Gastrocnemius medialis (tissue), 4 donors: Measurements from ENCODE around the gene E2F4.

Experiments used
- CTCF ChIP-seq, 5 experiments: fragments of 450-650 bp in 3 of 5; fragments of 200-600 bp in 2 of 5; sonication (generic) in 2 of 5; IDR thresholded peaks in 4 of 5; conservative IDR thresholded peaks in 1 of 5; 1 replicate in 4 of 5; 2 replicates in 1 of 5; pipeline ENCODE4 v1.5.1; 2016 to 2019; ENCODE audit warnings: antibody characterized with exemption in 5 of 5, mild to moderate bottlenecking in 3 of 5, moderate library complexity in 3 of 5
- POLR2A ChIP-seq, 2 donors: fragments of 450-650 bp; IDR thresholded peaks; one replicate each; pipeline ENCODE4 v1.6.1; 2017; ENCODE audit warnings: antibody characterized with exemption in 2 of 2, mild to moderate bottlenecking in 2 of 2, moderate library complexity in 2 of 2

GRCh38 chr16:67174706-67175231 is 17.2 kb upstream of the E2F4 start:
- TF ChIP-seq CTCF (IDR thresholded peaks at IDR 0.05 in 4 of 5, conservative IDR thresholded peaks at IDR 0.05 in 1 of 5): no peak
- TF ChIP-seq POLR2A (IDR thresholded peaks at IDR 0.05): no peak
